ENCODE results near the gene RAP2A.

Gene RAP2A

GRCh38 chr13:97422118-97423054 lies 11.6 kb upstream of the RAP2A start:
- no peak for DNase-seq (ENCODE audit: low read depth)

- DNase-seq (ENCODE audit: low read depth) = no peak
Observed at GRCh38 chr13:97423300-97424045, 10.5 kb upstream of the RAP2A start.

- no peak for DNase-seq (ENCODE audit: low read depth)
Observed at GRCh38 chr13:97425590-97425989, 8.4 kb upstream of the RAP2A start.

- DNase-seq (ENCODE audit: low read depth) = no peak
Observed at GRCh38 chr13:97426695-97427094, 7.3 kb upstream of the RAP2A start.

GRCh38 chr13:97429681-97430081 lies 4.3 kb upstream of the RAP2A start:
- peak; percentile 24 for DNase-seq (ENCODE audit: low read depth)

GRCh38 chr13:97430296-97430695 lies 3.7 kb upstream of the RAP2A start:
- DNase-seq (ENCODE audit: low read depth) = no peak

- DNase-seq (ENCODE audit: low read depth) = no peak
Observed at GRCh38 chr13:97431171-97431764, 2.7 kb upstream of the RAP2A start.

GRCh38 chr13:97432232-97432916 lies 1.6 kb upstream of the RAP2A start:
- no peak for DNase-seq (ENCODE audit: low read depth)

GRCh38 chr13:97432917-97433726 lies 847 bp upstream of the RAP2A start:
- DNase-seq (ENCODE audit: low read depth) = peak; percentile 100

GRCh38 chr13:97434397-97435201 lies 630 bp downstream of the RAP2A start:
- no peak for DNase-seq (ENCODE audit: low read depth)

GRCh38 chr13:97435323-97435722 lies 1.4 kb downstream of the RAP2A start:
- DNase-seq (ENCODE audit: low read depth) = no peak

GRCh38 chr13:97435794-97436193 lies 1.8 kb downstream of the RAP2A start:
- DNase-seq (ENCODE audit: low read depth) = no peak

GRCh38 chr13:97436845-97437244 lies 2.9 kb downstream of the RAP2A start:
- no peak for DNase-seq (ENCODE audit: low read depth)

- no peak for DNase-seq (ENCODE audit: low read depth)
Observed at GRCh38 chr13:97437729-97438128, 3.8 kb downstream of the RAP2A start.

- no peak for DNase-seq (ENCODE audit: low read depth)
Observed at GRCh38 chr13:97438856-97439595, 5.1 kb downstream of the RAP2A start.

GRCh38 chr13:97440598-97441170 lies 6.7 kb downstream of the RAP2A start:
- DNase-seq (ENCODE audit: low read depth) = no peak

GRCh38 chr13:97441368-97441767 lies 7.4 kb downstream of the RAP2A start:
- no peak for DNase-seq (ENCODE audit: low read depth)

GRCh38 chr13:97445522-97446187 lies 11.7 kb downstream of the RAP2A start:
- DNase-seq (ENCODE audit: low read depth) = no peak

GRCh38 chr13:97446448-97446847 lies 12.5 kb downstream of the RAP2A start:
- no peak for DNase-seq (ENCODE audit: low read depth)
